Loucy (cell line): Measurements from ENCODE around the gene CAMSAP3.

Experiments used
- EZH2phosphoT487 ChIP-seq: fragments of 200-600 bp; IDR thresholded peaks from 2 replicates; pipeline ENCODE4 v1.6.1; 2018; ENCODE audit warnings: antibody characterized with exemption, mild to moderate bottlenecking, moderate library complexity, borderline replicate concordance
- TF ChIP-seq, protein P1 (sequence below): fragments of 200-600 bp; sonication (generic); conservative IDR thresholded peaks from 2 replicates; pipeline ENCODE4 v1.5.1; 2014; ENCODE audit warnings: mild to moderate bottlenecking, antibody characterized with exemption, low read length

GRCh38 chr19:7612282-7613274 lies 16.9 kb downstream of the CAMSAP3 start:
- TF ChIP-seq, protein P1, sequence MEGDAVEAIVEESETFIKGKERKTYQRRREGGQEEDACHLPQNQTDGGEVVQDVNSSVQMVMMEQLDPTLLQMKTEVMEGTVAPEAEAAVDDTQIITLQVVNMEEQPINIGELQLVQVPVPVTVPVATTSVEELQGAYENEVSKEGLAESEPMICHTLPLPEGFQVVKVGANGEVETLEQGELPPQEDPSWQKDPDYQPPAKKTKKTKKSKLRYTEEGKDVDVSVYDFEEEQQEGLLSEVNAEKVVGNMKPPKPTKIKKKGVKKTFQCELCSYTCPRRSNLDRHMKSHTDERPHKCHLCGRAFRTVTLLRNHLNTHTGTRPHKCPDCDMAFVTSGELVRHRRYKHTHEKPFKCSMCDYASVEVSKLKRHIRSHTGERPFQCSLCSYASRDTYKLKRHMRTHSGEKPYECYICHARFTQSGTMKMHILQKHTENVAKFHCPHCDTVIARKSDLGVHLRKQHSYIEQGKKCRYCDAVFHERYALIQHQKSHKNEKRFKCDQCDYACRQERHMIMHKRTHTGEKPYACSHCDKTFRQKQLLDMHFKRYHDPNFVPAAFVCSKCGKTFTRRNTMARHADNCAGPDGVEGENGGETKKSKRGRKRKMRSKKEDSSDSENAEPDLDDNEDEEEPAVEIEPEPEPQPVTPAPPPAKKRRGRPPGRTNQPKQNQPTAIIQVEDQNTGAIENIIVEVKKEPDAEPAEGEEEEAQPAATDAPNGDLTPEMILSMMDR: no peak
- TF ChIP-seq EZH2phosphoT487: no peak
